Medulla oblongata (tissue), 1 donor: ENCODE results near the gene MMP10.

Source experiments
- DNase-seq: peaks from one replicate; pipeline ENCODE4 v3.0.0-alpha.2; 2015; ENCODE audit errors: extremely low spot score

MMP10 gene

DNA sequence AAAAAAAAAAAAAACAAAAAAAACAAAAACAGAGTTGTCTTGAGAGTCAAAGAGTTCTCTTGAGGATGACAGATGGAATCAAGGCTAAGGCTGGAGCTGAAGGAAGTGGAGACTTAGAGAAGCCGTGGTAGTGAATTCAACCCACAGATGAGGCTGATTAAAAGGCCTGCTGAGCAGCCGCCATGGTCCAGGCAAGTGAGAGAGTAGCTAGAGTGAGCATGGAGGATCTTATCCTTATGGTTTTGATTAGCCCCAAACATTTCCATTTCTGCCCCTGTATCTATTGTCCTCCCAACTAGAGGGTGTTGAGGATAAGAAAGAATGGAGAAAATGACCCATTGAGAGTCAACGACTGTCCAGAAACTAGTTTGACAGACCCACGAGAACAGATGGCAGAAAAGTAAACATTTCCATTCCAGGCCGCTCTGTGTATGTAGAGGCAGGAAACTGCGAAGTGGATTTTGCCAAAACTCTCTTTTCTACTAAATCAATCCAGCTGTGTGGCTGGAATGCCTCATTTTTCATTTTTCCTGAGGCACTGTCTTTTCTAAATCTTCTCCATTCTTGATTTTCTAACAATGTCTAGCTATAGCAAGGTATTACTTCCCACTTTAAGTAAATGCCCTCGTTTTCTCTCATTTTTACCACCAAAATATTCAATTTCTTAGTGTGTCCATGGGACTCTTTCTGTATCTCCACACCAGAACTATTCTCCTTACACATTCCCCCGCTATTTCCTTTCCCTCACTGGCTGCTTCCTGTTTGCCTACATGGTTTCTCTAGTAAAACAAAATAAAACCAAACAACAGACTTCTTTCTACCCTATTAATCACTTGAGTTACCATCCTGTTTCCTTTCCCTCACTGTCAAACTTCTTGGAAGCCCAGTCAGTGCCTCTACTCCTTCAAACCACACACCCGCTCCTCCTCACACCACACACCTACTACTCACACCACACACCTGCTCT lies 50.3 kb downstream of the MMP10 start:
- no peak for DNase-seq

- DNase-seq = no peak
Observed at GRCh38 chr11:102727890-102728289, 52.5 kb downstream of the MMP10 start.

GRCh38 chr11:102724904-102725500 lies 55.4 kb downstream of the MMP10 start, which contains the start of gene MMP8:
TSS of gene MMP8 (minus strand) at chr11:102724954. CDS start at chr11:102724855, 99 bp downstream.
- DNase-seq = peak; percentile 42

DNA sequence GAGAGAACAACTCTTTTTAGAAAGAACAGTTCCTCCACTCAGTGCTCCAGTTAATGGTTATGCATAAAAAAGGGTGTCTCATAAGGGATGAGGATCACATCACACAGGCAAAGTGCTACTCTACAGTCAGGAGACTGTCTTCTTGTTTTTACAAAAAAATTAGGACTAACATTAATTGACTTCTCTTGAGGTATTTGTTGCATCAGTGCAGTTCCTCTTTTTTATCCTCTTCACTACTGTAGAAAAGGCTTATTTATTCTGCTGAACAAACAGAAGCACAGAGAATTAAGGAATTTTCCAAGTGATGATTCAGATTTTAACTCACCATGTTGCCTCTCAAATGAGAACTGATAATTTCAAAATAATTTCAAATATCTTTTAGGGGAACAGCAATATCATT lies 57.6 kb downstream of the MMP10 start:
- no peak for DNase-seq
